Measurements from ENCODE around the gene OGDHL.

The OGDHL gene

GRCh38 chr10:49690698-49691356 lies 71.3 kb downstream of the OGDHL start:
- peak; percentile 30 for DNase-seq (ENCODE audit: low read depth, low spot score)

- peak; percentile 52 for DNase-seq (ENCODE audit: low read depth, low spot score)
Observed at GRCh38 chr10:49689882-49690510, 72.1 kb downstream of the OGDHL start.

DNA sequence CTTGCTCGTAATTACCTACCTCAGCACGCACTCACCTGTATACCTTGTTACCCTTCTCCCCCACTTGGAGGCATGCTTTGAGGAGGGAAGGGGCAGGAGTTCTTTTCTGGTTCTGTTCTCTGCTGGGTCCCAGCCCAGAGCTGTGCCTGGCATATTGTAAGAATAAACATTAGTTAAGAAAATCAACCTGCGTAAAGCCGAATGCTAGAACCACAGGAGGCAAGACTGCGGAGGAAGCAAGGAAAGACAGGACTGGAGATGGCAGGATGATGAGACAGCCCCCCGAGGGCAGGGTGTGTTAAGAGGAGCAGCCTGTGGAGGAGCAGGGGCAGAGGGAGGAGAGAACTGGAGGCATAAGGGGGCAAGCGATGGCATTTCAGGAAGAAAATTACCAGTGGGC lies 73.2 kb downstream of the OGDHL start:
- peak; percentile 55 for DNase-seq (ENCODE audit: low read depth, low spot score)

DNA sequence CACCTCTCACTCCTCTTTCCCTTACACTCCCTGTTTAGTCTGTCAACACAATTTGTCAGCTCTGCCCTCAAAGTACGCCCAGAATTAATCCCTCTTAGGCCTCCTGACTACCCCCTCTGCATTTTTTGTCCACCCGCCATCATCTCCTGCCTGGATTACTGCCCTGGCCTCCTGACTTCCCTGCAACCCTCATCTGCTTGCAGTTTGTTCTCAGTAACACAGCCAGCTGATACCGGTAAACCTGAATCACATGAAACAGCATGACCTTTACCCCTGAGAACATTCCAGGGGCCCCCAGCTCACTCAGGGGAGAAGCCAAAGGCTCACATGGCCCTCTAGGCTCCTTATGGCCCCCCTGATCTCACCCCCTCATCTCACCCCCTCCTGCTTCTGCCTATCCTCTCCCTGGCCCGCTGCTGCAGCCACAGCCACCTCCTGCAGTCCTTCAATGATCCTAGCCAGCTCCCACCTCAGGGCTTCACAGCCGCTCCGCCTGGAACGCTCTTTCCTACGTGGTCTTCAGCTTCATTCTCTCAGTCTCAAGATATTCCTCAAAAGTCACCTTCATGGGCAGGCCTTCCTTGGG lies 73.8 kb downstream of the OGDHL start:
- DNase-seq (ENCODE audit: low read depth, low spot score): peak; percentile 31

DNA sequence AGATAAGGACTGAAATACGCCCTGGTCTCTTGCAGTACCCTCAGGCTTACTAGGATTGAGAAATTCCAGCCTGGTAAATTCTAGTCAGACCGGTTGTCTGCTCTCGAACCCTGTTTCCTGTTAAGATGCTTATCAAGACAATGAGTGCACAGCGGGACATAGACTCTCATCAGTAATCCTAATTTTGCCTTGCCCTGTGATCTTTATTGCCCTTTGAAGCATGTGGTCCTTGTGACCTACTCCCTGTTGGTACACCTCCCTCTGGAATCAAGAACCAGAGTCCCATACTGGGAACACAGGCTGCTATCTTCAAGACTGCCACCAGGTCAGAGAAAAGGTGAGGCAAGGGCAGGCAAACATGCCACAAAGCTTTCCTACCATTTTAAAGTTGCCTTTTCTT lies 75.5 kb downstream of the OGDHL start:
- peak; percentile 35 for DNase-seq (ENCODE audit: low read depth, low spot score)

Measured in ELF-1 (cell line).